ENCODE measurements around the gene SLC6A6. TPM values are rescaled to one million over a fixed set of nuclear protein-coding genes. Genes with fewer than 3 reads are reported as not detected.

Gene SLC6A6
- total and polyA plus RNA-seq, 10 of the 15 experiments (the other 5 are each of a cell fraction or from before 2014, with no cell fraction given): 5.6 to 47.0 (median 20.2) TPM

GRCh38 chr3:14416453-14416852 is 14.0 kb downstream of the SLC6A6 start (continued):
- TF ChIP-seq NR2F1 (conservative IDR thresholded peaks at IDR 0.05) (no peak), TCF3 (IDR thresholded peaks at IDR 0.05; ENCODE audit: borderline replicate concordance, insufficient read depth, low read depth, low read length) (no peak), ELK1 (IDR thresholded peaks at IDR 0.05; ENCODE audit: low read depth, low read length) (no peak), ZZZ3 (IDR thresholded peaks at IDR 0.05; ENCODE audit: control insufficient read depth, insufficient read length, low read depth) (no peak), FOXM1 (IDR thresholded peaks at IDR 0.05; ENCODE audit: low read depth, low read length) (no peak), MTA3 (IDR thresholded peaks at IDR 0.05; ENCODE audit: borderline replicate concordance, low read length) (no peak)

GRCh38 chr3:14418296-14419250 is 16.2 kb downstream of the SLC6A6 start:
- Histone ChIP-seq H3K4me1 (ENCODE audit: control insufficient read depth, insufficient read depth, low read length) (peaks cover 6% of the 10 kb centered on the region), H3K36me3 (ENCODE audit: control insufficient read depth in 2 of 2, insufficient read depth in 2 of 2, low read length in 1 of 2) (peaks cover 0 to 3% of the 10 kb centered on the region in 2 experiments; a peak in 1 of 4 replicates), H2AFZ (ENCODE audit: control insufficient read depth, low read depth, low read length) (no peak overlapping the region), H3K79me2 (ENCODE audit: control insufficient read depth, insufficient read depth, low read length) (no peaks in the 10 kb centered on the region; the same call in 1 of the 2 replicates), H3K27ac (ENCODE audit: control insufficient read depth, insufficient read depth) (no peak overlapping the region), H3K9ac (ENCODE audit: control insufficient read depth, insufficient read depth, low read length) (no peak overlapping the region), H3K9me3 (replicated peaks; ENCODE audit: control insufficient read depth, insufficient read depth, low read length) (no peaks in the 10 kb centered on the region), H3K4me2 (ENCODE audit: control insufficient read depth, insufficient read depth) (no peak overlapping the region), H3K27me3 (replicated peaks in 1 of 2; ENCODE audit: control insufficient read depth in 2 of 2, insufficient read depth in 2 of 2, low read length in 1 of 2) (no peaks in the 10 kb centered on the region), H4K20me1 (ENCODE audit: control insufficient read depth, insufficient read depth) (no peaks in the 10 kb centered on the region), H3K4me3 (no peak overlapping the region)
- ATAC-seq (no peak), DNase-seq (ENCODE audit: low read depth, low spot score) (no peak), FAIRE-seq (no peak)
- 87% methylated on average over 17 of the region's 17 CpGs for WGBS (ENCODE audit: insufficient coverage, insufficient replicate concordance, low lambda C conversion rate, missing lambda C conversion rate)
- intact Hi-C loops (cut with micrococcal nuclease; ENCODE audit: unreplicated experiment) (no loop called here), in situ Hi-C loops (cut with MboI) (no loop called here)
- ChIA-PET SMC1A (ENCODE audit: uncharacterized antibody, unreplicated experiment) (no interaction called here), RAD21 (ENCODE audit: unreplicated experiment) (no interaction called here), POLR2A (no interaction called here), CTCF (interaction anchor here (1.1 kb wide), 1 partner anchor 13 kb away, joined by 3 read pairs; no protein-coding TSS in a partner anchor)
- TF ChIP-seq CHD4 (IDR thresholded peaks at IDR 0.05): no peak
- no peak for TF ChIP-seq SREBF2 (IDR thresholded peaks at IDR 0.05; ENCODE audit: low read length)
- peak; percentile 36 for TF ChIP-seq BCL3 (IDR thresholded peaks at IDR 0.05; ENCODE audit: borderline replicate concordance, insufficient read depth, low read depth, low read length, poor library complexity, severe bottlenecking)
- BruUV-seq (replicated peaks): no TSS peak

All from GM12878 (cell line).